ENCODE measurements around the gene CXADR.

DNA sequence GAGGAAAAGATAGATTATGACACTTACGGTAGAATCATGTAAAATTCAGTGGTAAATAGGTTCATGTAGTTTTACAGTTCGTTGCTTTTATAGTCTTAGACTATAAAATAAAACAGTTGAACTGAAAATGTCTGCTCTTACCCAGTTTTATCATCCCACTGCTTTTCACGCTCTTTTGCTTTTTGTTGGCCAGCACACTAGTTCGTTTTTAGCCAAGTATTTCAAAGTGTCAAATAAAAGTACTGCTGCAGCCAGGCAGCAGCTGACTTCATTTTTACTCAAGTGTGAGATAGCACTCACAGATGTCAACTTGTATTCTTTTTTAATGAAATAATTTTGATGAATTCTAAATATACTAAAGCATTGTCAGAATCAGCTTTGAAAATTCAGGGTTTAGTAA, 118.4 kb downstream of the CXADR start:
- TF ChIP-seq CTCF (IDR thresholded peaks at IDR 0.05; ENCODE audit: low read depth, low read length, poor library complexity, severe bottlenecking) = no peak
- no peak for TF ChIP-seq EZH2phosphoT487 (IDR thresholded peaks at IDR 0.05; ENCODE audit: borderline replicate concordance, low read length)

Measured in DOHH2 (cell line).